H1 (cell line): ENCODE measurements around the gene ARHGEF11. TPM values are rescaled to one million over a fixed set of nuclear protein-coding genes. Genes with fewer than 3 reads are reported as not detected.

Source experiments
- ASH2L ChIP-seq: fragments of 200-600, 300-600 bp; sonication (generic); IDR thresholded peaks from one replicate; pipeline ENCODE4 v1.7.1; 2017; ENCODE audit warnings: low read length
- CEBPB ChIP-seq: IDR thresholded peaks from 2 replicates; pipeline ENCODE4 v1.6.1; 2012; ENCODE audit warnings: low read depth, low read length
- CTCF ChIP-seq, 3 experiments: IDR thresholded peaks; 1 replicate in 2 of 3; 2 replicates in 1 of 3; pipeline versions ENCODE4 v1.5.1 to v1.6.1; 2011; ENCODE audit warnings: low read length in 3 of 3, mild to moderate bottlenecking in 3 of 3, inconsistent platforms in 2 of 3, low read depth in 1 of 3, moderate library complexity in 1 of 3; ENCODE audit not compliant: insufficient read depth in 1 of 3; ENCODE audit errors: control extremely low read depth in 1 of 3
- GABPA ChIP-seq: IDR thresholded peaks from 2 replicates; pipeline ENCODE4 v1.6.1; 2011; ENCODE audit warnings: mild to moderate bottlenecking, low read length, moderate library complexity, borderline replicate concordance; ENCODE audit not compliant: insufficient read depth
- SAP30 ChIP-seq: fragments of 300-600 bp; sonication (generic); IDR thresholded peaks from 2 replicates; pipeline ENCODE4 v1.7.1; 2012; ENCODE audit warnings: low read length, moderate library complexity, mild to moderate bottlenecking, inconsistent platforms; ENCODE audit not compliant: insufficient read depth, insufficient replicate concordance
- SUZ12 ChIP-seq: fragments of 200-600 bp; sonication (generic); IDR thresholded peaks from 2 replicates; pipeline ENCODE4 v1.6.1; 2012; ENCODE audit warnings: mild to moderate bottlenecking, inconsistent platforms, low read length, moderate library complexity, mixed read lengths
- polyA plus RNA-seq, 7 experiments: library from polyadenylated mRNA; depleted of rRNA in 3 of 7; stranded (reverse) in 5 of 7; unstranded in 2 of 7; fragments of >200 nt in 5 of 7; fragments of 200-250 nt in 2 of 7; gene quantifications; 1 replicate in 5 of 7; 2 replicates in 1 of 7; 4 replicates in 1 of 7; pipeline versions ENCODE4 v1.2.1 to v1.2.3, GENCODE V29; 2011 to 2013; ENCODE audit warnings: missing spikeins in 2 of 7, mixed read lengths in 2 of 7
- total RNA-seq: library from RNA; stranded (reverse); fragmentation: NEBNext Ultra II Directional; extraction: Animal tissue kit (Norgen Biotek cat#: 25700); gene quantifications from 2 replicates; pipeline ENCODE4 v1.2.1, GENCODE V29; 2021
- TF ChIP-seq, protein P1 (sequence below): fragments of 300-600 bp; sonication (generic); IDR thresholded peaks from 2 replicates; pipeline ENCODE4 v1.7.1; 2012; ENCODE audit warnings: low read length, moderate library complexity, mild to moderate bottlenecking, inconsistent platforms; ENCODE audit not compliant: insufficient replicate concordance

Gene ARHGEF11
- total and polyA plus RNA-seq, 2 of the 8 experiments (the other 6 are each of a cell fraction or from before 2014, with no cell fraction given) = 19.9 to 33.1 TPM

DNA sequence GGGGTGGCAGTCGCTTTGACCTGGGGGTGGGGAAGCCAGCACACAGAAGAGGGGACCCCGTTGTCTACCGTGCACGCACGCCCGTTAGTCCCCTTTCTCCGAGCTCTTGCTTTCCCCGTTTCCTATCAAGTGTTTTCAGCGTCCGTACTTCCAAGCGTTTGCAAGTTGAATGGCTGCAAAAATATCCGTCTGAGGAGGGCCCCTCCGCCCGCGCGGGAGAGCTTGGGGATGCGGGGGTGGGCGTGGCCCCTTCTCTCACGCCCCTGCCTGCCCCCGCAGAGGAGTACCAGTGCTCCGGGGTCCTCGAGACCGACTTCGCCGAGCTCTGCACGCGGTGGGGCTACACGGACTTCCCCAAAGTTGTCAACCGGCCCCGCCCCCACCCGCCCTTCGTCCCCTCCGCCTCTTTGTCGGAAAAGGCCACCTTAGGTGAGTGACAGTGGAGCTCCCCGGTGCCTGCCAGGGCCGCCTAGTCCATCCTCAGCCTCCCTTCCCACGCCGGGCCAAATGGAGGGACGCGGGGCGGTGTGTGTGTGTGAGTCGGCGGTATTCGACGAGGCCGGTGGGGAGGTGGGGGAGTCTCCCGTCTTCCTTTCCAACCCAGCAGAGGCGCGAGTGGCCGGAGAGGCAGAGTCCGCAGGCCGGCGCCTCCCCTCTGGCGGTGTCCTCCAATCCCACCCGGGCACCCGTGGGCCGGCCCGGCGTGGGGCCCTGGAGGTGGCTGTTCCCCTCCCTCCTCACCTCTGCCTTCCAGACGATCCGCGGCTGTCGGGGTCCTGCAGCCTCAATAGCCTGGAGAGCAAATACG is 121.7 kb downstream of the ARHGEF11 start (continued):
- TF ChIP-seq, protein P1, sequence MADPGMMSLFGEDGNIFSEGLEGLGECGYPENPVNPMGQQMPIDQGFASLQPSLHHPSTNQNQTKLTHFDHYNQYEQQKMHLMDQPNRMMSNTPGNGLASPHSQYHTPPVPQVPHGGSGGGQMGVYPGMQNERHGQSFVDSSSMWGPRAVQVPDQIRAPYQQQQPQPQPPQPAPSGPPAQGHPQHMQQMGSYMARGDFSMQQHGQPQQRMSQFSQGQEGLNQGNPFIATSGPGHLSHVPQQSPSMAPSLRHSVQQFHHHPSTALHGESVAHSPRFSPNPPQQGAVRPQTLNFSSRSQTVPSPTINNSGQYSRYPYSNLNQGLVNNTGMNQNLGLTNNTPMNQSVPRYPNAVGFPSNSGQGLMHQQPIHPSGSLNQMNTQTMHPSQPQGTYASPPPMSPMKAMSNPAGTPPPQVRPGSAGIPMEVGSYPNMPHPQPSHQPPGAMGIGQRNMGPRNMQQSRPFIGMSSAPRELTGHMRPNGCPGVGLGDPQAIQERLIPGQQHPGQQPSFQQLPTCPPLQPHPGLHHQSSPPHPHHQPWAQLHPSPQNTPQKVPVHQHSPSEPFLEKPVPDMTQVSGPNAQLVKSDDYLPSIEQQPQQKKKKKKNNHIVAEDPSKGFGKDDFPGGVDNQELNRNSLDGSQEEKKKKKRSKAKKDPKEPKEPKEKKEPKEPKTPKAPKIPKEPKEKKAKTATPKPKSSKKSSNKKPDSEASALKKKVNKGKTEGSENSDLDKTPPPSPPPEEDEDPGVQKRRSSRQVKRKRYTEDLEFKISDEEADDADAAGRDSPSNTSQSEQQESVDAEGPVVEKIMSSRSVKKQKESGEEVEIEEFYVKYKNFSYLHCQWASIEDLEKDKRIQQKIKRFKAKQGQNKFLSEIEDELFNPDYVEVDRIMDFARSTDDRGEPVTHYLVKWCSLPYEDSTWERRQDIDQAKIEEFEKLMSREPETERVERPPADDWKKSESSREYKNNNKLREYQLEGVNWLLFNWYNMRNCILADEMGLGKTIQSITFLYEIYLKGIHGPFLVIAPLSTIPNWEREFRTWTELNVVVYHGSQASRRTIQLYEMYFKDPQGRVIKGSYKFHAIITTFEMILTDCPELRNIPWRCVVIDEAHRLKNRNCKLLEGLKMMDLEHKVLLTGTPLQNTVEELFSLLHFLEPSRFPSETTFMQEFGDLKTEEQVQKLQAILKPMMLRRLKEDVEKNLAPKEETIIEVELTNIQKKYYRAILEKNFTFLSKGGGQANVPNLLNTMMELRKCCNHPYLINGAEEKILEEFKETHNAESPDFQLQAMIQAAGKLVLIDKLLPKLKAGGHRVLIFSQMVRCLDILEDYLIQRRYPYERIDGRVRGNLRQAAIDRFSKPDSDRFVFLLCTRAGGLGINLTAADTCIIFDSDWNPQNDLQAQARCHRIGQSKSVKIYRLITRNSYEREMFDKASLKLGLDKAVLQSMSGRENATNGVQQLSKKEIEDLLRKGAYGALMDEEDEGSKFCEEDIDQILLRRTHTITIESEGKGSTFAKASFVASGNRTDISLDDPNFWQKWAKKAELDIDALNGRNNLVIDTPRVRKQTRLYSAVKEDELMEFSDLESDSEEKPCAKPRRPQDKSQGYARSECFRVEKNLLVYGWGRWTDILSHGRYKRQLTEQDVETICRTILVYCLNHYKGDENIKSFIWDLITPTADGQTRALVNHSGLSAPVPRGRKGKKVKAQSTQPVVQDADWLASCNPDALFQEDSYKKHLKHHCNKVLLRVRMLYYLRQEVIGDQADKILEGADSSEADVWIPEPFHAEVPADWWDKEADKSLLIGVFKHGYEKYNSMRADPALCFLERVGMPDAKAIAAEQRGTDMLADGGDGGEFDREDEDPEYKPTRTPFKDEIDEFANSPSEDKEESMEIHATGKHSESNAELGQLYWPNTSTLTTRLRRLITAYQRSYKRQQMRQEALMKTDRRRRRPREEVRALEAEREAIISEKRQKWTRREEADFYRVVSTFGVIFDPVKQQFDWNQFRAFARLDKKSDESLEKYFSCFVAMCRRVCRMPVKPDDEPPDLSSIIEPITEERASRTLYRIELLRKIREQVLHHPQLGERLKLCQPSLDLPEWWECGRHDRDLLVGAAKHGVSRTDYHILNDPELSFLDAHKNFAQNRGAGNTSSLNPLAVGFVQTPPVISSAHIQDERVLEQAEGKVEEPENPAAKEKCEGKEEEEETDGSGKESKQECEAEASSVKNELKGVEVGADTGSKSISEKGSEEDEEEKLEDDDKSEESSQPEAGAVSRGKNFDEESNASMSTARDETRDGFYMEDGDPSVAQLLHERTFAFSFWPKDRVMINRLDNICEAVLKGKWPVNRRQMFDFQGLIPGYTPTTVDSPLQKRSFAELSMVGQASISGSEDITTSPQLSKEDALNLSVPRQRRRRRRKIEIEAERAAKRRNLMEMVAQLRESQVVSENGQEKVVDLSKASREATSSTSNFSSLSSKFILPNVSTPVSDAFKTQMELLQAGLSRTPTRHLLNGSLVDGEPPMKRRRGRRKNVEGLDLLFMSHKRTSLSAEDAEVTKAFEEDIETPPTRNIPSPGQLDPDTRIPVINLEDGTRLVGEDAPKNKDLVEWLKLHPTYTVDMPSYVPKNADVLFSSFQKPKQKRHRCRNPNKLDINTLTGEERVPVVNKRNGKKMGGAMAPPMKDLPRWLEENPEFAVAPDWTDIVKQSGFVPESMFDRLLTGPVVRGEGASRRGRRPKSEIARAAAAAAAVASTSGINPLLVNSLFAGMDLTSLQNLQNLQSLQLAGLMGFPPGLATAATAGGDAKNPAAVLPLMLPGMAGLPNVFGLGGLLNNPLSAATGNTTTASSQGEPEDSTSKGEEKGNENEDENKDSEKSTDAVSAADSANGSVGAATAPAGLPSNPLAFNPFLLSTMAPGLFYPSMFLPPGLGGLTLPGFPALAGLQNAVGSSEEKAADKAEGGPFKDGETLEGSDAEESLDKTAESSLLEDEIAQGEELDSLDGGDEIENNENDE = no peak
- no peak for TF ChIP-seq CEBPB
- no peak for TF ChIP-seq GABPA
- peak; percentile 38 for TF ChIP-seq ASH2L
- 0 out of 4 replicates have a peak, but pooled peaks of 1 of the 3 experiments have one; percentile 2 for TF ChIP-seq CTCF (IDR thresholded peaks at IDR 0.05; ENCODE audit: control extremely low read depth in 1 of 3, insufficient read depth in 1 of 3, low read depth in 1 of 3, low read length in 3 of 3)
- TF ChIP-seq SUZ12 = peak; percentile 62
- TF ChIP-seq SAP30 = peak; percentile 23
